T-helper 9 cell (primary cell): ENCODE results near the gene GLO1.

Experiments
- DNase-seq: peaks from one replicate; pipeline ENCODE4 v3.0.0-alpha.2; 2020
- total RNA-seq, 2 donors: gene quantifications; one replicate each; lab custom pipeline; 2026; lab: John Stamatoyannopoulos, UW

Gene GLO1
- total RNA-seq, result 60.1 to 123 reads per million in 2 donors

- DNase-seq, result peak; percentile 91
Measured at GRCh38 chr6:38702558-38703397, at the start of gene GLO1. GLO1 (minus strand) TSS chr6:38703145; CDS start chr6:38703054, 91 bp downstream.

- DNase-seq, result no peak
Measured at GRCh38 chr6:38750968-38751615, 48.1 kb upstream of the GLO1 start.

- no peak for DNase-seq
Measured at GRCh38 chr6:38749473-38749872, 46.5 kb upstream of the GLO1 start.

GRCh38 chr6:38739532-38739931, 36.6 kb upstream of the GLO1 start:
- DNase-seq, result no peak

- DNase-seq, result no peak
Measured at GRCh38 chr6:38738261-38738660, 35.3 kb upstream of the GLO1 start.

GRCh38 chr6:38736951-38737350, 34.0 kb upstream of the GLO1 start:
- no peak for DNase-seq

GRCh38 chr6:38730140-38730862, 27.4 kb upstream of the GLO1 start:
- DNase-seq, result no peak

- no peak for DNase-seq
Measured at GRCh38 chr6:38728203-38728602, 25.3 kb upstream of the GLO1 start.

- no peak for DNase-seq
Measured at GRCh38 chr6:38725414-38726183, 22.7 kb upstream of the GLO1 start.

- no peak for DNase-seq
Measured at GRCh38 chr6:38724343-38724742, 21.4 kb upstream of the GLO1 start.

- no peak for DNase-seq
Measured at GRCh38 chr6:38723783-38724182, 20.8 kb upstream of the GLO1 start.

- no peak for DNase-seq
Measured at GRCh38 chr6:38722727-38723334, 19.9 kb upstream of the GLO1 start.

GRCh38 chr6:38722038-38722437, 19.1 kb upstream of the GLO1 start:
- DNase-seq, result no peak

- DNase-seq, result no peak
Measured at GRCh38 chr6:38720295-38720694, 17.4 kb upstream of the GLO1 start.

GRCh38 chr6:38719358-38719757, 16.4 kb upstream of the GLO1 start:
- no peak for DNase-seq

- no peak for DNase-seq
Measured at GRCh38 chr6:38716825-38717224, 13.9 kb upstream of the GLO1 start.

GRCh38 chr6:38715016-38715689, 12.2 kb upstream of the GLO1 start, which contains the start of gene DNAH8:
DNAH8 (plus strand) TSS chr6:38715311; CDS start chr6:38722810, 7,499 bp downstream.
- no peak for DNase-seq

- DNase-seq, result no peak
Measured at GRCh38 chr6:38714239-38715015, 11.5 kb upstream of the GLO1 start.

- DNase-seq, result peak; percentile 22
Measured at GRCh38 chr6:38713812-38714211, 10.9 kb upstream of the GLO1 start.

GRCh38 chr6:38708496-38708895, 5.6 kb upstream of the GLO1 start:
- no peak for DNase-seq

GRCh38 chr6:38705924-38706323, 3.0 kb upstream of the GLO1 start:
- no peak for DNase-seq
